ENCODE measurements around the gene ADCYAP1R1.

ADCYAP1R1 gene

GRCh38 chr7:31044529-31044928, 7.6 kb upstream of the ADCYAP1R1 start:
- no peak for TF ChIP-seq CTCF (IDR thresholded peaks at IDR 0.05)

- TF ChIP-seq CTCF (IDR thresholded peaks at IDR 0.05): no peak
Measured at GRCh38 chr7:31046723-31047122, 5.4 kb upstream of the ADCYAP1R1 start.

GRCh38 chr7:31047313-31048146, 4.6 kb upstream of the ADCYAP1R1 start:
- no peak for TF ChIP-seq CTCF (IDR thresholded peaks at IDR 0.05)

- TF ChIP-seq CTCF (IDR thresholded peaks at IDR 0.05): no peak
Measured at GRCh38 chr7:31049005-31049765, 2.9 kb upstream of the ADCYAP1R1 start.

GRCh38 chr7:31052487-31052840, 356 bp downstream of the ADCYAP1R1 start:
- no peak for TF ChIP-seq CTCF (IDR thresholded peaks at IDR 0.05)

- TF ChIP-seq CTCF (IDR thresholded peaks at IDR 0.05): no peak
Measured at GRCh38 chr7:31052841-31053601, 913 bp downstream of the ADCYAP1R1 start.

- no peak for TF ChIP-seq CTCF (IDR thresholded peaks at IDR 0.05)
Measured at GRCh38 chr7:31053986-31054385, 1.9 kb downstream of the ADCYAP1R1 start.
